ENCODE measurements around the gene CBLIF.
"Not testable (repeated sequence)": the region's sequence is repeated elsewhere in the genome, so short reads cannot be mapped to it uniquely, and the experiment has no call there.

The CBLIF gene

DNA sequence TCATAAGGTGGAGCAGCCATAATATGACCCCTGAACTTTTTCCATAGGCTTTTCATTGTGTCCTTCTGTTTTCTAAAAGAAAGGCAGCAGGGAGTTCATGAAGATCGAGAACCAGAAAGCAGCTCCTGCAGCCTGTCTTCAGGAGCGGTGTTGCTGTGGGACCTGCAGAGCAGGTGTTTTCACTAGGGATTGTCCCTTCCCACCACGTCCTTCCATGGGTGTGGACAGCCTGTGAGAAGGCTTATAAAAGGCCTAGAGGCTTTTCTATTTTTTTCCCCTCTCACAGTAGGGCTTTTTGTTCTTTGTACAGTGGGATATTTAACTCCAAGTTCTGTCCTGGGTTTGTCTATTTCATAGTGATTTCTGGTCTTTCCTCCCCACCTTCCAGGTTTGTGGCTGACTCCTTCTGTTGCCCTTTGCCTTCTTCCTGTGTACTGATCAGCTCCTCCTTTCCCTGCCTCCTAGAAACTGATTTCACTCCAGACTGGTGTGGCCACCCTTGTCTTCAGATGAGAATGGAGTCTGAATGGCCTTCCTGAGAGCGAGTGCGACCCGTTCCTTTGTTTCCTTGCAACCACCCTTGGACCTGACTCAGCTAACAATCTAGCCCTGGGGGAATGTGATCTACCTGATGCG, 44.8 kb downstream of the CBLIF start:
- no peak overlapping the region for H3K4me3 ChIP-seq (ENCODE audit: low read depth, low read length)
- TF ChIP-seq, protein P1, sequence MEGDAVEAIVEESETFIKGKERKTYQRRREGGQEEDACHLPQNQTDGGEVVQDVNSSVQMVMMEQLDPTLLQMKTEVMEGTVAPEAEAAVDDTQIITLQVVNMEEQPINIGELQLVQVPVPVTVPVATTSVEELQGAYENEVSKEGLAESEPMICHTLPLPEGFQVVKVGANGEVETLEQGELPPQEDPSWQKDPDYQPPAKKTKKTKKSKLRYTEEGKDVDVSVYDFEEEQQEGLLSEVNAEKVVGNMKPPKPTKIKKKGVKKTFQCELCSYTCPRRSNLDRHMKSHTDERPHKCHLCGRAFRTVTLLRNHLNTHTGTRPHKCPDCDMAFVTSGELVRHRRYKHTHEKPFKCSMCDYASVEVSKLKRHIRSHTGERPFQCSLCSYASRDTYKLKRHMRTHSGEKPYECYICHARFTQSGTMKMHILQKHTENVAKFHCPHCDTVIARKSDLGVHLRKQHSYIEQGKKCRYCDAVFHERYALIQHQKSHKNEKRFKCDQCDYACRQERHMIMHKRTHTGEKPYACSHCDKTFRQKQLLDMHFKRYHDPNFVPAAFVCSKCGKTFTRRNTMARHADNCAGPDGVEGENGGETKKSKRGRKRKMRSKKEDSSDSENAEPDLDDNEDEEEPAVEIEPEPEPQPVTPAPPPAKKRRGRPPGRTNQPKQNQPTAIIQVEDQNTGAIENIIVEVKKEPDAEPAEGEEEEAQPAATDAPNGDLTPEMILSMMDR (IDR thresholded peaks at IDR 0.05; ENCODE audit: borderline replicate concordance, insufficient read depth, low read depth, low read length), result no peak

GRCh38 chr11:59794417-59794816, 50.9 kb downstream of the CBLIF start:
- no peak overlapping the region for H3K4me3 ChIP-seq (ENCODE audit: low read depth, low read length)
- TF ChIP-seq, protein P1 (IDR thresholded peaks at IDR 0.05; ENCODE audit: borderline replicate concordance, insufficient read depth, low read depth, low read length), result no peak

GRCh38 chr11:59792507-59792906, 52.8 kb downstream of the CBLIF start:
- TF ChIP-seq, protein P1 (IDR thresholded peaks at IDR 0.05; ENCODE audit: borderline replicate concordance, insufficient read depth, low read depth, low read length), result no peak
- H3K4me3 ChIP-seq (ENCODE audit: low read depth, low read length), result no peak overlapping the region

- TF ChIP-seq, protein P1 (IDR thresholded peaks at IDR 0.05; ENCODE audit: borderline replicate concordance, insufficient read depth, low read depth, low read length), result no peak
Measured at GRCh38 chr11:59791639-59792038, 53.7 kb downstream of the CBLIF start.

GRCh38 chr11:59787816-59788215, 57.5 kb downstream of the CBLIF start:
- no peak overlapping the region for H3K4me3 ChIP-seq (ENCODE audit: low read depth, low read length)
- TF ChIP-seq, protein P1 (IDR thresholded peaks at IDR 0.05; ENCODE audit: borderline replicate concordance, insufficient read depth, low read depth, low read length), result no peak

More at GRCh38 chr11:59791639-59792038, 53.7 kb downstream of the CBLIF start:
- no peak overlapping the region for H3K4me3 ChIP-seq (ENCODE audit: low read depth, low read length)

DNA sequence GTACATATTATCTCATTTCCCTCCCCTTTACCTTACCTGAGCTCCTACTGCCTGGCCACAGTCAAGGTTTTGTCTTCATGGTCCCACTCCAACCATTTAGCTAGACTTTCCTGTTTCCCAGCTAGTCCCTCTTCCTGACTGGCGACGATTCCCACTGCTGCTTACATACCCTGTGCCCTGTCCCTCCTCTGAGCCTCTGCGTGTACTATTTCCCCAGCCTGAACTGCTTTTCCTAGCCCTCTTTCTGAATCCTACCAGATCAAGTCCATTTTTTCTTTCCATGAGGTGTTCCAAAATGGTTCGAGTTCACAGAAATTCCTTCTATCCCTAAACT, 58.1 kb downstream of the CBLIF start:
- TF ChIP-seq, protein P1 (IDR thresholded peaks at IDR 0.05; ENCODE audit: borderline replicate concordance, insufficient read depth, low read depth, low read length), result no peak
- no peak overlapping the region for H3K4me3 ChIP-seq (ENCODE audit: low read depth, low read length)

GRCh38 chr11:59785818-59786217, 59.5 kb downstream of the CBLIF start:
- TF ChIP-seq, protein P1 (IDR thresholded peaks at IDR 0.05; ENCODE audit: borderline replicate concordance, insufficient read depth, low read depth, low read length), result no peak
- H3K4me3 ChIP-seq (ENCODE audit: low read depth, low read length), result no peak overlapping the region

GRCh38 chr11:59784441-59784840, 60.9 kb downstream of the CBLIF start:
- not testable (repeated sequence) for H3K4me3 ChIP-seq (ENCODE audit: low read depth, low read length)
